SK-N-SH treated with all-trans-retinoic acid at 6 μM for 48 hours (cell line): Measurements from ENCODE around the gene DUSP2.

ENCODE experiments used
- BACH2 ChIP-seq: fragments of 250-450 bp; sonication (Bioruptor Pico); IDR thresholded peaks from 2 replicates; pipeline ENCODE4 v1.9.0; 2021; ENCODE audit warnings: mild to moderate bottlenecking, borderline replicate concordance
- CREB5 ChIP-seq: fragments of 250-450 bp; sonication (Bioruptor Pico); IDR thresholded peaks from 2 replicates; pipeline ENCODE4 v1.5.1; 2020; ENCODE audit warnings: low read depth, mild to moderate bottlenecking, moderate library complexity
- CSDC2 ChIP-seq: fragments of 250-450 bp; sonication (Bioruptor Pico); IDR thresholded peaks from 2 replicates; pipeline ENCODE4 v1.5.0; 2020; ENCODE audit warnings: mild to moderate bottlenecking, moderate library complexity
- ESRRG ChIP-seq: fragments of 250-450 bp; sonication (Bioruptor Pico); IDR thresholded peaks from 2 replicates; pipeline ENCODE4 v1.6.1; 2021; ENCODE audit warnings: mild to moderate bottlenecking
- GLIS3 ChIP-seq: fragments of 250-450 bp; sonication (Bioruptor Pico); IDR thresholded peaks from 2 replicates; pipeline ENCODE4 v1.5.0; 2020; ENCODE audit warnings: mild to moderate bottlenecking, moderate library complexity
- ISL1 ChIP-seq: fragments of 250-450 bp; sonication (Bioruptor Pico); IDR thresholded peaks from 2 replicates; pipeline ENCODE4 v2.1.2; 2022; ENCODE audit warnings: mild to moderate bottlenecking, moderate library complexity
- PATZ1 ChIP-seq: fragments of 250-450 bp; sonication (Bioruptor Pico); IDR thresholded peaks from 2 replicates; pipeline ENCODE4 v1.8.0; 2020; ENCODE audit warnings: mild to moderate bottlenecking, moderate library complexity, borderline replicate concordance
- POU6F1 ChIP-seq: fragments of 250-450 bp; sonication (Bioruptor Pico); IDR thresholded peaks from 2 replicates; pipeline ENCODE4 v1.8.0; 2021; ENCODE audit warnings: low read depth, mild to moderate bottlenecking, moderate library complexity, borderline replicate concordance
- PPARA ChIP-seq: fragments of 250-450 bp; sonication (Bioruptor Pico); IDR thresholded peaks from 2 replicates; pipeline ENCODE4 v1.5.0; 2020; ENCODE audit warnings: mild to moderate bottlenecking, borderline replicate concordance
- TCF4 ChIP-seq: fragments of 250-450 bp; sonication (Bioruptor Pico); IDR thresholded peaks from 2 replicates; pipeline ENCODE4 v1.8.0; 2021; ENCODE audit warnings: mild to moderate bottlenecking, moderate library complexity, borderline replicate concordance
- TSHZ2 ChIP-seq: fragments of 250-450 bp; sonication (Bioruptor Pico); IDR thresholded peaks from 2 replicates; pipeline ENCODE4 v1.5.0; 2020; ENCODE audit warnings: mild to moderate bottlenecking, moderate library complexity
- ZC3H10 ChIP-seq: fragments of 250-450 bp; sonication (Bioruptor Pico); IDR thresholded peaks from 2 replicates; pipeline ENCODE4 v1.5.1; 2021; ENCODE audit warnings: mild to moderate bottlenecking, moderate library complexity
- ZFP30 ChIP-seq: fragments of 450-650 bp; formaldehyde crosslinking; IDR thresholded peaks from 2 replicates; pipeline ENCODE4 v1.5.0; 2022; ENCODE audit warnings: mild to moderate bottlenecking, moderate library complexity
- ZNF8 ChIP-seq: fragments of 450-650 bp; formaldehyde crosslinking; IDR thresholded peaks from 2 replicates; pipeline ENCODE4 v1.5.0; 2020; ENCODE audit warnings: mild to moderate bottlenecking, moderate library complexity

GRCh38 chr2:96115631-96116423, 29.4 kb downstream of the DUSP2 start:
- TF ChIP-seq GLIS3 (no peak), TSHZ2 (CRISPR knock-in tag) (no peak), ZC3H10 (CRISPR knock-in tag) (no peak), ISL1 (CRISPR knock-in tag) (no peak), POU6F1 (CRISPR knock-in tag) (no peak), PPARA (CRISPR knock-in tag) (no peak), BACH2 (CRISPR knock-in tag) (no peak), CREB5 (CRISPR knock-in tag) (no peak), PATZ1 (CRISPR knock-in tag) (no peak), ZFP30 (CRISPR knock-in tag) (no peak), ESRRG (CRISPR knock-in tag) (no peak), TCF4 (no peak), ZNF8 (no peak), CSDC2 (CRISPR knock-in tag) (no peak)
